GM12878 (cell line): ENCODE measurements around the gene ADGRL3. TPM values are rescaled to one million over a fixed set of nuclear protein-coding genes. Genes with fewer than 3 reads are reported as not detected.

ENCODE experiments used
- ATAC-seq: fragments of 200-7000 bp; cut with Tn5 transposase; 3 replicates; pipeline ENCODE4 v1.9.1; 2020; ENCODE audit warnings: mild to moderate bottlenecking, moderate library complexity
- BruUV-seq: library from RNA; stranded (reverse); fragments of 400-500 nt; replicated peaks from 2 replicates; lab custom pipeline; 2021; lab: Mats Ljungman, UMichigan
- CTCF ChIA-PET: fragments of 300-600 bp; sonication (Branson Sonifier 250); formaldehyde crosslinking; extraction: SDS; loops from one replicate; lab custom pipeline; 2021; ENCODE audit warnings: inconsistent platforms; lab: Yijun Ruan, JAX
- POLR2A ChIA-PET: fragments of 350-600 bp; formaldehyde crosslinking; extraction: SDS; loops from one replicate; lab custom pipeline; 2021; ENCODE audit warnings: inconsistent platforms; lab: Charles Lee
- RAD21 ChIA-PET: fragments of 300-600 bp; sonication (Branson Sonifier 250); formaldehyde crosslinking; loops from one replicate; lab custom pipeline; 2023; ENCODE audit warnings: antibody characterized with exemption; ENCODE audit not compliant: unreplicated experiment; lab: Charles Lee
- SMC1A ChIA-PET: fragments of 300-600 bp; sonication (Branson Sonifier 250); formaldehyde crosslinking; loops from one replicate; lab custom pipeline; 2023; ENCODE audit not compliant: unreplicated experiment, uncharacterized antibody; lab: Charles Lee
- DNase-seq: peaks from one replicate; pipeline ENCODE4 v3.0.0-alpha.2; 2011; ENCODE audit warnings: low read depth, low spot score
- FAIRE-seq: peaks from 3 replicates; lab custom pipeline; 2011; peaks lifted over from hg19 to GRCh38; lab: Jason Lieb, UNC
- H2AFZ ChIP-seq: 2 replicates; pipeline ENCODE4 v1.6.0; 2011; ENCODE audit warnings: low read depth, low read length, control low read depth; ENCODE audit not compliant: control insufficient read depth
- H3K27ac ChIP-seq: 2 replicates; pipeline ENCODE4 v1.5.1; 2011; ENCODE audit warnings: control low read depth; ENCODE audit not compliant: control insufficient read depth, insufficient read depth
- H3K27me3 ChIP-seq, 2 experiments: replicated peaks in 1 of 2; 2 replicates each; pipeline versions ENCODE4 v1.6.0 to v1.6.1; 2011; ENCODE audit warnings: low read length in 1 of 2; ENCODE audit not compliant: control insufficient read depth in 2 of 2, insufficient read depth in 2 of 2
- H3K36me3 ChIP-seq, 2 experiments: 2 replicates each; pipeline ENCODE4 v1.5.1; 2011; ENCODE audit warnings: low read length in 1 of 2; ENCODE audit not compliant: control insufficient read depth in 2 of 2, insufficient read depth in 2 of 2
- H3K4me1 ChIP-seq: 2 replicates; pipeline ENCODE4 v1.6.1; 2011; ENCODE audit warnings: mild to moderate bottlenecking, low read length, moderate library complexity, mixed read lengths; ENCODE audit not compliant: control insufficient read depth, insufficient read depth
- H3K4me2 ChIP-seq: 2 replicates; pipeline ENCODE4 v1.6.0; 2011; ENCODE audit warnings: control low read depth; ENCODE audit not compliant: control insufficient read depth, insufficient read depth
- H3K4me3 ChIP-seq: fragments of 200-600 bp; sonication (generic); 2 replicates; pipeline ENCODE4 v1.5.1; 2016
- H3K79me2 ChIP-seq: 2 replicates; pipeline ENCODE4 v1.6.0; 2011; ENCODE audit warnings: low read length; ENCODE audit not compliant: control insufficient read depth, insufficient read depth
- H3K9ac ChIP-seq: 2 replicates; pipeline ENCODE4 v1.8.0; 2011; ENCODE audit warnings: low read length, control low read depth, mixed read lengths; ENCODE audit not compliant: control insufficient read depth, insufficient read depth
- H3K9me3 ChIP-seq: replicated peaks from 3 replicates; pipeline ENCODE4 v1.5.1; 2011; ENCODE audit warnings: mild to moderate bottlenecking, low read length; ENCODE audit not compliant: control insufficient read depth, insufficient read depth
- H4K20me1 ChIP-seq: 2 replicates; pipeline ENCODE4 v1.6.0; 2011; ENCODE audit not compliant: control insufficient read depth, insufficient read depth
- BCL11A ChIP-seq: IDR thresholded peaks from 2 replicates; pipeline ENCODE4 v1.6.1; 2011; ENCODE audit warnings: low read depth, low read length
- CEBPB ChIP-seq, 2 experiments: fragments of 150-350 bp in 1 of 2; IDR thresholded peaks; 2 replicates each; pipeline ENCODE4 v1.6.1; 2012 to 2014; ENCODE audit warnings: low read depth in 2 of 2, low read length in 2 of 2, borderline replicate concordance in 1 of 2, inconsistent platforms in 1 of 2
- CHD4 ChIP-seq: fragments of 200-600 bp; sonication (generic); IDR thresholded peaks from 2 replicates; pipeline ENCODE4 v1.6.1; 2016; ENCODE audit warnings: mild to moderate bottlenecking
- DPF2 ChIP-seq: fragments of 450-650 bp; IDR thresholded peaks from 2 replicates; pipeline ENCODE4 v1.6.1; 2017; ENCODE audit warnings: mild to moderate bottlenecking
- ETV6 ChIP-seq, 2 experiments: fragments of 450-650 bp in 1 of 2; IDR thresholded peaks in 1 of 2; conservative IDR thresholded peaks in 1 of 2; 2 replicates each; pipeline ENCODE4 v1.6.1; 2014; ENCODE audit warnings: antibody characterized with exemption in 1 of 2, borderline replicate concordance in 1 of 2, low read depth in 1 of 2, mild to moderate bottlenecking in 1 of 2, moderate library complexity in 1 of 2
- POLR2A ChIP-seq: IDR thresholded peaks from 2 replicates; pipeline ENCODE4 v1.6.1; 2011; ENCODE audit warnings: low read depth, mild to moderate bottlenecking, low read length
- POLR2AphosphoS2 ChIP-seq: IDR thresholded peaks from 2 replicates; pipeline ENCODE4 v1.6.1; 2011; ENCODE audit warnings: low read depth, mild to moderate bottlenecking, low read length, improper control_type of control experiment, moderate library complexity
- SMAD5 ChIP-seq: IDR thresholded peaks from 2 replicates; pipeline ENCODE4 v1.6.1; 2016; ENCODE audit warnings: antibody characterized with exemption, low read depth
- SREBF2 ChIP-seq: IDR thresholded peaks from 2 replicates; pipeline ENCODE4 v1.6.1; 2012; ENCODE audit warnings: mild to moderate bottlenecking, low read length
- TBL1XR1 ChIP-seq: IDR thresholded peaks from 2 replicates; pipeline ENCODE4 v1.6.1; 2012; ENCODE audit warnings: low read depth, low read length, improper control_type of control experiment
- ZBED1 ChIP-seq: IDR thresholded peaks from 2 replicates; pipeline ENCODE4 v1.6.1; 2016; ENCODE audit warnings: borderline replicate concordance
- WGBS: methylation state at CpG from one replicate; pipeline ENCODE4 v1.1.6; 2016; ENCODE audit warnings: low lambda C conversion rate; ENCODE audit not compliant: insufficient replicate concordance, insufficient coverage; ENCODE audit errors: missing lambda C conversion rate; 5-methylcytosine and 5-hydroxymethylcytosine counted together
- in situ Hi-C: fragments of 300-500 bp; cut with MboI; formaldehyde crosslinking; loops from 9 replicates; pipeline ENCODE4 v1.14.3; 2018; ENCODE audit warnings: mixed read lengths
- intact Hi-C: fragments of 100-400 bp; cut with micrococcal nuclease; formaldehyde crosslinking; loops from one replicate; pipeline ENCODE4 v1.14.2; 2022; ENCODE audit not compliant: unreplicated experiment
- polyA plus RNA-seq, 11 experiments: library from polyadenylated mRNA; depleted of rRNA in 4 of 11; unstranded in 6 of 11; stranded (reverse) in 5 of 11; fragments of >200 nt; fragmentation: Nextera tagmentation in 4 of 11; fragmentation: Illumina TruSeq in 1 of 11; extraction: Ambion mirVana in 4 of 11; extraction: Trizol in 1 of 11; gene quantifications; 1 replicate in 1 of 11; 2 replicates in 10 of 11; pipeline versions ENCODE4 v1.2.1 to v1.2.3, GENCODE V29; 2011 to 2016; ENCODE audit warnings: inconsistent platforms in 2 of 11, missing spikeins in 2 of 11, low read depth in 1 of 11
- total RNA-seq, 4 experiments: library from RNA; depleted of rRNA in 3 of 4; stranded (reverse); fragments of >200 nt in 3 of 4; fragmentation: Illumina TruSeq in 1 of 4; extraction: Trizol in 1 of 4; gene quantifications; 2 replicates each; pipeline versions ENCODE4 v1.2.1 to v1.2.3, GENCODE V29; 2013 to 2021
- TF ChIP-seq, protein P1 (sequence below): fragments of 450-650 bp; IDR thresholded peaks from 2 replicates; pipeline ENCODE4 v1.6.1; 2017; ENCODE audit warnings: mild to moderate bottlenecking, moderate library complexity

The ADGRL3 gene
- total and polyA plus RNA-seq, 10 of the 15 experiments (the other 5 are each of a cell fraction or from before 2014, with no cell fraction given): 1.1 TPM; not detected in 9

GRCh38 chr4:61958591-61958990, 758.5 kb downstream of the ADGRL3 start:
- no peak overlapping the region for H2AFZ ChIP-seq
- no TSS peak for BruUV-seq
- no peak for FAIRE-seq

GRCh38 chr4:61959087-61959486, 759.0 kb downstream of the ADGRL3 start:
- WGBS: 57% methylated on average over 1 of the region's 1 CpG
- CTCF ChIA-PET: interaction anchor here (0.8 to 2.2 kb wide), 3 partner anchors 8 to 26 kb away, joined by 4 to 8 read pairs (median 5); no protein-coding TSS in a partner anchor
- no peaks in the 10 kb centered on the region for H3K4me1 ChIP-seq
- no peaks in the 10 kb centered on the region for H3K36me3 ChIP-seq
- DNase-seq (no peak), FAIRE-seq (no peak), ATAC-seq (no peak)
- no peaks in the 10 kb centered on the region for H3K27me3 ChIP-seq
- no peak overlapping the region for H3K9ac ChIP-seq
- POLR2A ChIA-PET: no interaction called here
- no peaks in the 10 kb centered on the region for H3K79me2 ChIP-seq
- TF ChIP-seq CHD4 (no peak), POLR2A (no peak)
- TF ChIP-seq, protein P1, sequence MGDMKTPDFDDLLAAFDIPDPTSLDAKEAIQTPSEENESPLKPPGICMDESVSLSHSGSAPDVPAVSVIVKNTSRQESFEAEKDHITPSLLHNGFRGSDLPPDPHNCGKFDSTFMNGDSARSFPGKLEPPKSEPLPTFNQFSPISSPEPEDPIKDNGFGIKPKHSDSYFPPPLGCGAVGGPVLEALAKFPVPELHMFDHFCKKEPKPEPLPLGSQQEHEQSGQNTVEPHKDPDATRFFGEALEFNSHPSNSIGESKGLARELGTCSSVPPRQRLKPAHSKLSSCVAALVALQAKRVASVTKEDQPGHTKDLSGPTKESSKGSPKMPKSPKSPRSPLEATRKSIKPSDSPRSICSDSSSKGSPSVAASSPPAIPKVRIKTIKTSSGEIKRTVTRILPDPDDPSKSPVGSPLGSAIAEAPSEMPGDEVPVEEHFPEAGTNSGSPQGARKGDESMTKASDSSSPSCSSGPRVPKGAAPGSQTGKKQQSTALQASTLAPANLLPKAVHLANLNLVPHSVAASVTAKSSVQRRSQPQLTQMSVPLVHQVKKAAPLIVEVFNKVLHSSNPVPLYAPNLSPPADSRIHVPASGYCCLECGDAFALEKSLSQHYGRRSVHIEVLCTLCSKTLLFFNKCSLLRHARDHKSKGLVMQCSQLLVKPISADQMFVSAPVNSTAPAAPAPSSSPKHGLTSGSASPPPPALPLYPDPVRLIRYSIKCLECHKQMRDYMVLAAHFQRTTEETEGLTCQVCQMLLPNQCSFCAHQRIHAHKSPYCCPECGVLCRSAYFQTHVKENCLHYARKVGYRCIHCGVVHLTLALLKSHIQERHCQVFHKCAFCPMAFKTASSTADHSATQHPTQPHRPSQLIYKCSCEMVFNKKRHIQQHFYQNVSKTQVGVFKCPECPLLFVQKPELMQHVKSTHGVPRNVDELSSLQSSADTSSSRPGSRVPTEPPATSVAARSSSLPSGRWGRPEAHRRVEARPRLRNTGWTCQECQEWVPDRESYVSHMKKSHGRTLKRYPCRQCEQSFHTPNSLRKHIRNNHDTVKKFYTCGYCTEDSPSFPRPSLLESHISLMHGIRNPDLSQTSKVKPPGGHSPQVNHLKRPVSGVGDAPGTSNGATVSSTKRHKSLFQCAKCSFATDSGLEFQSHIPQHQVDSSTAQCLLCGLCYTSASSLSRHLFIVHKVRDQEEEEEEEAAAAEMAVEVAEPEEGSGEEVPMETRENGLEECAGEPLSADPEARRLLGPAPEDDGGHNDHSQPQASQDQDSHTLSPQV: no peak
- in situ Hi-C loops (no loop called here), intact Hi-C loops (no loop called here)
- RAD21 ChIA-PET: interaction anchor here (1.0 kb wide), 1 partner anchor 118 kb away, joined by 3 read pairs; no protein-coding TSS in a partner anchor
- SMC1A ChIA-PET: interaction anchor here (0.5 to 1.2 kb wide), 6 partner anchors 8 to 50 kb away, joined by 3 to 4 read pairs (median 3); no protein-coding TSS in a partner anchor
- H3K27ac ChIP-seq: no peak overlapping the region
- no peak overlapping the region for H2AFZ ChIP-seq
- H3K4me2 ChIP-seq: no peak overlapping the region
- H3K4me3 ChIP-seq: no peak overlapping the region
- BruUV-seq: no TSS peak
- no peaks in the 10 kb centered on the region for H4K20me1 ChIP-seq
- no peaks in the 10 kb centered on the region for H3K9me3 ChIP-seq

More at GRCh38 chr4:61958591-61958990, 758.5 kb downstream of the ADGRL3 start:
- CTCF ChIA-PET: interaction anchor here (0.8 to 2.2 kb wide), 2 partner anchors 8 to 25 kb away, joined by 4 to 8 read pairs; no protein-coding TSS in a partner anchor
- Histone ChIP-seq H3K4me3 (no peak overlapping the region), H3K27ac (no peak overlapping the region), H4K20me1 (no peaks in the 10 kb centered on the region), H3K79me2 (no peaks in the 10 kb centered on the region), H3K4me2 (no peak overlapping the region), H3K4me1 (no peaks in the 10 kb centered on the region), H3K9ac (no peak overlapping the region), H3K27me3 (no peaks in the 10 kb centered on the region), H3K9me3 (no peaks in the 10 kb centered on the region), H3K36me3 (no peaks in the 10 kb centered on the region)
- DNase-seq (no peak), ATAC-seq (no peak)
- intact Hi-C loops (no loop called here), in situ Hi-C loops (no loop called here)
- SMC1A ChIA-PET: interaction anchor here (1.0 kb wide), 2 partner anchors 40 to 49 kb away, joined by 3 to 4 read pairs; no protein-coding TSS in a partner anchor
- POLR2A ChIA-PET: no interaction called here
- no peak for TF ChIP-seq BCL11A
- TF ChIP-seq DPF2: no peak
- TF ChIP-seq POLR2A: no peak
- no peak for TF ChIP-seq SMAD5
- TF ChIP-seq ZBED1: no peak
- TF ChIP-seq CEBPB (IDR thresholded peaks at IDR 0.05; ENCODE audit: borderline replicate concordance in 1 of 2, low read depth in 2 of 2, low read length in 2 of 2): no peak
- TF ChIP-seq POLR2AphosphoS2: no peak
- no peak for TF ChIP-seq TBL1XR1
- no peak for TF ChIP-seq ETV6 (conservative IDR thresholded peaks at IDR 0.05 in 1 of 2, IDR thresholded peaks at IDR 0.05 in 1 of 2; ENCODE audit: borderline replicate concordance in 1 of 2, low read depth in 1 of 2)
- TF ChIP-seq SREBF2: no peak
- WGBS: 0% methylated on average over 1 of the region's 1 CpG
- RAD21 ChIA-PET: interaction anchor here (1.0 kb wide), 1 partner anchor 118 kb away, joined by 3 read pairs; no protein-coding TSS in a partner anchor
